HG02759 (cell line): ENCODE data around the gene SLC34A3.
"Not testable (repeated sequence)": the region's sequence is repeated elsewhere in the genome, so short reads cannot be mapped to it uniquely, and the experiment has no call there.

Experiments used
- ATAC-seq: cut with Tn5 transposase; IDR thresholded peaks from one replicate; pipeline ENCODE4 v1.9.1; 2021; ENCODE audit warnings: mild to moderate bottlenecking, moderate library complexity; ENCODE audit not compliant: unreplicated experiment

The SLC34A3 gene

GRCh38 chr9:137241490-137242268, 11.0 kb downstream of the SLC34A3 start:
- no peak for ATAC-seq

- no peak for ATAC-seq
These were observed 11.8 kb downstream of the SLC34A3 start for GRCh38 chr9:137242269-137243203.

- ATAC-seq: not testable (repeated sequence)
These were observed 12.5 kb downstream of the SLC34A3 start for GRCh38 chr9:137243266-137243625.

GRCh38 chr9:137243626-137244485, 13.2 kb downstream of the SLC34A3 start:
- no peak for ATAC-seq

GRCh38 chr9:137244486-137245449, 14.1 kb downstream of the SLC34A3 start:
- ATAC-seq: no peak

GRCh38 chr9:137245450-137246421, 15.0 kb downstream of the SLC34A3 start:
- ATAC-seq: no peak

GRCh38 chr9:137247135-137247915, 16.6 kb downstream of the SLC34A3 start:
- no peak for ATAC-seq

- ATAC-seq: no peak
These were observed 17.1 kb downstream of the SLC34A3 start for GRCh38 chr9:137247916-137248175.

- no peak for ATAC-seq
These were observed 19.9 kb downstream of the SLC34A3 start for GRCh38 chr9:137250329-137251193.

- no peak for ATAC-seq
These were observed 20.4 kb downstream of the SLC34A3 start, which contains the start of gene STPG3 for GRCh38 chr9:137251194-137251461. Gene STPG3, plus strand, starts transcription at chr9:137251286. Its CDS starts 1 bp downstream, at chr9:137251287.

- ATAC-seq: no peak
These were observed 21.0 kb downstream of the SLC34A3 start for GRCh38 chr9:137251490-137252268.

- no peak for ATAC-seq
These were observed 22.1 kb downstream of the SLC34A3 start for GRCh38 chr9:137252555-137253506.

GRCh38 chr9:137253717-137254623, 23.3 kb downstream of the SLC34A3 start:
- ATAC-seq: no peak
